ENCODE measurements around the gene GPC1. TPM values are rescaled to one million over a fixed set of nuclear protein-coding genes. Genes with fewer than 3 reads are reported as not detected.

GPC1 gene
- polyA plus RNA-seq, 1 of the 3 experiments (the other 2 are of a cell fraction) = 65.5 TPM

DNA sequence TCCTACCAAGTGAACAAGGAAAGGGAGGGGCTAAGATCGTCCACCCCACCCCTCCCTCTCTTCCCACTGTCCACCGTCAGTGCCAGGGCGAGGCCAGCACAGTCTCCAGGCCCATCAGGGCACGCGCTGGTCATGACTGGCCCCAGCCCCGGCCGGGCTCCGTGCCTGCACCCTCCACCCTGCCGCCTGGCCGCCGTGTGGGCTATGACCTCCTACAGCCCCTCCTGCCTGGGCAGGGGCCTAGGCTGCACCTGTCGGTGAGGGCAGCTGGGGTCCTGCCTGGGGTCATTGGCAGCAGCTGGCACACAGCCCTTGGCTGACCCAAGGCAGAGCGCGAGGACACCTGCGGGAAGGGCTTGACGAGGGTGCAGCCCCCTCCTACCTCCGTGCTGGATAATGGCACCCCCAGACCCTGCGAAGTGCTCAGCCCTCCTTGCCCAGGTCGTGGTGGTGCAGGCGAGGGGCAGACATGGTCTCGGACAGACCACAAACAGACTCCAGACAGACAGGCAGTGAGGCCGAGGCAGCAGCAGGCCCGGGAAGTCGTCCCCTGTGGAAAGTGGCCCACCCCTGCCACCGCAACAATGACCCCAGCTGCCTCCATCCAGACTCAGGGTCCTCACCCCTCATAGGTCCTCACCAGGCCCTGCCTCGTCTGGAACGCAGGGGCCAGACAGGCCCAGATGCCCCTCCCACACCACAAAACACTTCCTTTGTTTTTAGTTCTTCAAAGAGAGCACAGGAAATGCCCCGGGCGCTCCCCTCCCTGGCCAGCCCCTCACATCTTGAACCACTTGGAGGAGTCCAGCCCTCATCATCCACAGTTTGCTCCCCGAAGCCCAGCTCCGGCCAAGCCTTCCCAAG lies 43.1 kb upstream of the GPC1 start:
- no peak overlapping the region for H3K4me3 ChIP-seq (ENCODE audit: low read depth in 2 of 2, low read length in 1 of 2)
- H2AFZ ChIP-seq (ENCODE audit: low read depth) = no peak overlapping the region
- H3K79me2 ChIP-seq (ENCODE audit: insufficient read depth) = no peaks in the 10 kb centered on the region
- CTCF ChIA-PET = no interaction called here
- H3K9me3 ChIP-seq = no peaks in the 10 kb centered on the region
- no peaks in the 10 kb centered on the region for H3F3A ChIP-seq (replicated peaks; ENCODE audit: insufficient read depth)
- no peak for TF ChIP-seq IRF3 (IDR thresholded peaks at IDR 0.05; ENCODE audit: low read depth, low read length)
- TF ChIP-seq TEAD4 (IDR thresholded peaks at IDR 0.05; ENCODE audit: borderline replicate concordance, insufficient read depth) = no peak
- no peak for TF ChIP-seq USF2 (IDR thresholded peaks at IDR 0.05; ENCODE audit: borderline replicate concordance, low read depth, low read length)
- no peak overlapping the region for H3K9ac ChIP-seq
- no peaks in the 10 kb centered on the region for H3K9me2 ChIP-seq
- H3K27ac ChIP-seq (ENCODE audit: low read depth in 2 of 2, low read length in 1 of 2) = no peak overlapping the region
- 77% methylated on average over 19 of the region's 31 CpGs for WGBS (ENCODE audit: low lambda C conversion rate)
- no peaks in the 10 kb centered on the region for H4K20me1 ChIP-seq (ENCODE audit: insufficient read depth)
- H3K4me1 ChIP-seq (ENCODE audit: control insufficient read depth in 1 of 2, insufficient read depth in 2 of 2, low read depth in 1 of 2, low read length in 1 of 2) = 0 out of 4 replicates have a peak, but pooled peaks cover 0 to 3% of the 10 kb centered on the region in 2 experiments
- H3K27me3 ChIP-seq (ENCODE audit: insufficient read depth) = no peaks in the 10 kb centered on the region
- no peak overlapping the region for H3K4me2 ChIP-seq
- POLR2A ChIA-PET = no interaction called here
- H3K36me3 ChIP-seq (replicated peaks in 1 of 2; ENCODE audit: control insufficient read depth in 1 of 2, insufficient read depth in 2 of 2, low read length in 1 of 2) = no peaks in the 10 kb centered on the region
- DNase-seq = no peak

GRCh38 chr2:240392948-240393830 lies 42.3 kb upstream of the GPC1 start:
- Histone ChIP-seq H3K4me3 (ENCODE audit: low read depth in 2 of 2, low read length in 1 of 2) (no peak overlapping the region), H4K20me1 (ENCODE audit: insufficient read depth) (no peaks in the 10 kb centered on the region), H2AFZ (ENCODE audit: low read depth) (no peak overlapping the region), H3K27me3 (ENCODE audit: insufficient read depth) (no peaks in the 10 kb centered on the region), H3K4me1 (ENCODE audit: control insufficient read depth in 1 of 2, insufficient read depth in 2 of 2, low read depth in 1 of 2, low read length in 1 of 2) (no peaks in the 10 kb centered on the region), H3K9me2 (no peaks in the 10 kb centered on the region), H3K27ac (ENCODE audit: low read depth in 2 of 2, low read length in 1 of 2) (no peak overlapping the region), H3K36me3 (replicated peaks in 1 of 2; ENCODE audit: control insufficient read depth in 1 of 2, insufficient read depth in 2 of 2, low read length in 1 of 2) (no peaks in the 10 kb centered on the region), H3F3A (replicated peaks; ENCODE audit: insufficient read depth) (no peaks in the 10 kb centered on the region), H3K79me2 (ENCODE audit: insufficient read depth) (no peaks in the 10 kb centered on the region), H3K9ac (no peak overlapping the region), H3K9me3 (no peaks in the 10 kb centered on the region), H3K4me2 (no peak overlapping the region)
- 74% methylated on average over 13 of the region's 23 CpGs for WGBS (ENCODE audit: low lambda C conversion rate)
- peak; percentile 16 for DNase-seq
- ChIA-PET CTCF (no interaction called here), POLR2A (no interaction called here)
- no peak for TF ChIP-seq FOXM1 (IDR thresholded peaks at IDR 0.05; ENCODE audit: low read depth)
- TF ChIP-seq USF1 (IDR thresholded peaks at IDR 0.05; ENCODE audit: borderline replicate concordance, low read depth) = no peak
- no peak for TF ChIP-seq RFX5 (IDR thresholded peaks at IDR 0.05; ENCODE audit: low read length)
- no peak for TF ChIP-seq SIN3A (IDR thresholded peaks at IDR 0.05; ENCODE audit: borderline replicate concordance, low read depth, low read length)
- no peak for TF ChIP-seq FOSL2 (IDR thresholded peaks at IDR 0.05; ENCODE audit: borderline replicate concordance, low read depth)
- no peak for TF ChIP-seq TCF12 (IDR thresholded peaks at IDR 0.05)
- TF ChIP-seq USF2 (IDR thresholded peaks at IDR 0.05; ENCODE audit: borderline replicate concordance, low read depth, low read length) = no peak
- TF ChIP-seq RCOR1 (IDR thresholded peaks at IDR 0.05; ENCODE audit: low read length) = no peak

Data from SK-N-SH (cell line).